HG03521 (cell line): ENCODE data around the gene MYLK4.
"Not testable (repeated sequence)": the region's sequence is repeated elsewhere in the genome, so short reads cannot be mapped to it uniquely, and the experiment has no call there.

Experiments
- ATAC-seq: cut with Tn5 transposase; IDR thresholded peaks from one replicate; pipeline ENCODE4 v1.9.1; 2021; ENCODE audit warnings: mild to moderate bottlenecking, moderate library complexity; ENCODE audit not compliant: unreplicated experiment

MYLK4 gene

DNA sequence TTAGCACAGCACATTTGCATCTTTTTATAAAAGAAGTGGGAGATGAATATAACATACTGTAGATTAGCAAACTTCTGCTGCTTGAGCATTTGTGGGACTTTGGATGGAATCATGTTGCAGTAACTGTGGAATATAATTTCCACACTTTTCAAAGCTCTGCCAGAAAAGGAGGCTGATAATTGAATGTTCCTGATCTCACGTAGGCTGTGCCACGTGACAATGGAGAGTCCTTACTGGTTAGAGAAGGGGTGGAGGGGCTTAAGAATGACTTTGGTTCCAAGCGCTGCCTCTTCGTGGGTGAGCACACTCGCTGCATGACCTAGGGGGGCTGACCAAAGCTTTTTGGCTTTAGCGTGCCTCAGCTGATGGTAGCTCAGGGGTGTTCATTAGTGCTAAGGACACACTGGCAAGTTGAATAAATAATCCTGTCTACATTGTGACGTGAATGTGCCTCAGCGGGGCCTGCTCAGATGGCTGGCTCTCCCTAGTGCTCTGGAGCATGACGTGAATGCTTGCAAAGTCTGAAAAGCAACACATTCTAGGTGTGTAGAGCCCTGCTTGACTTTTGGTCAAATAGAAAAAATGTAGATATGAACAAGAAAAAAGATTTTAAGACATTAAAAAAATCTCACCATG lies 29.5 kb upstream of the MYLK4 start:
- no peak for ATAC-seq

- ATAC-seq = no peak
Observed at GRCh38 chr6:2777249-2777648, 26.5 kb upstream of the MYLK4 start.

- no peak for ATAC-seq
Observed at GRCh38 chr6:2775003-2775402, 24.3 kb upstream of the MYLK4 start.

DNA sequence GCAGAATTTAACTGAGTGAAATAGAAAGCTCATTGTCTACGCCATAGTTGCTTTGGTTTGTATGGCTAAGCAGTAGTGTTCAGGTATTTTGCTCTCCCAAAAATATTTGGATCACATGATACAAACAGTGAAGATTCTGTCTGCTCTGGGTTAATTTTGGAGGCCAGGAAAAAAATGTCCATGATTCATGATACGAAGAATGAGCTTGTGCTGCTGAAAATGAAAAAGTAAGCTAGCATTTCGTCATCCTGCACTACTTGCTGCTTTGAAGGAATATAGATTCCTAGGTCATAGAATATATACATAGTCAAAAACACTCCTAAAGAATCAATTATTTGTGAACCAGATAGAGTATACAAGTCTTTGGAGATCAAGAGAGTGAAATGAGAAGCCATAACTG lies 22.7 kb upstream of the MYLK4 start:
- no peak for ATAC-seq

DNA sequence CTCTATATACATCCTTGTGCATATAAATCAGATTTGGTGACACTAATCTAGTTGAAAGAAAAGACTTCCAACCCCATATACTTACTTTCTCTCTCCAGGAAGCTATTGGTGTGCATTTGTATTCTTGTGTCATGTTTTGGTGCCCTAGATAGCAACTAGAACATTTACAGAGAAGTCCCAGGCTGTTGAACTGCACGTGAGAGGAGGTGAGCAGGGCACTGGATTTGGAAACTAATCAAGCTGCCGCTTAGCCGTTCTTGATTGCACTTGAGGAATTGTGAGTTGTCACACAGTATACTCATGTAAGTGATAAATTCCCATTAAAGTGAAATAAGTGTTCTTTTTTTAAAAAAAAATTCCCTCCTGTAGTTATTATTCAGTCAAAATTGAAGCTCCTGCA lies 22.1 kb upstream of the MYLK4 start:
- no peak for ATAC-seq

DNA sequence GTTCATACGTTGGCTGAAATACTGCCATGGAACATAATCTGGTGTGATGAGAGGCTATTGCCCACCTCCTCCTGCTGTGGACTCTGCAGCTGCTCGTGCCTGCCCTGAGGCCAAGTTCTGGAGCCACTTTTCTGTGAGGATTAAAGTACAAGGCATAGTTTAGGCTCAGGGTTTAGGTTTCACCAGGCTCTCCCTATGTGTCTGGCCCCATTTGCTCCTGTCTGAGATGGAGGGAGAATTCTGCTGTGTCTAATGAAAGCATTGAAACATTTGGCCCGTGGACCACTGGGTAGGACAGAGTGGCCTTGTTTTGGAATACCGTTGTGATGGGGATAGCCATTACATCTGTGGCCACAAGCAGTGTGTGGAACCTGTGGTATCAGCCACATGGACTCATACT lies 20.4 kb upstream of the MYLK4 start:
- ATAC-seq = no peak

DNA sequence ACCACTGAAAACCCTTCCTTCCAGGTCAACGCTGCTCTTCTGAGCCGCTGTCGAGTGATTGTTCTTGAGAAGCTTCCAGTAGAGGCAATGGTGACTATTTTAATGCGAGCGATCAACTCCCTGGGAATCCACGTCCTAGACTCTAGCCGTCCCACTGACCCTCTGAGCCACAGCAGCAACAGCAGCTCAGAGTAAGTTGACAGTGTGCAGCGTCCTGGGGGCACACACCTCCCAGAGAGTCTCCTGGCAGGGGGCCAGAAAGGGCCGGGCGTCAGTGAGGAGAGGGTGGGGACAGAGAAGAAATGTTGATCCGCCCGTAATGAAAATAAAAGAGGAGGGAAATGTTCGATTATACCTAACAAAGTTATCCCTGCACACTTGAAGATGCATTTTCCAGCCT lies 19.4 kb upstream of the MYLK4 start:
- ATAC-seq = no peak

DNA sequence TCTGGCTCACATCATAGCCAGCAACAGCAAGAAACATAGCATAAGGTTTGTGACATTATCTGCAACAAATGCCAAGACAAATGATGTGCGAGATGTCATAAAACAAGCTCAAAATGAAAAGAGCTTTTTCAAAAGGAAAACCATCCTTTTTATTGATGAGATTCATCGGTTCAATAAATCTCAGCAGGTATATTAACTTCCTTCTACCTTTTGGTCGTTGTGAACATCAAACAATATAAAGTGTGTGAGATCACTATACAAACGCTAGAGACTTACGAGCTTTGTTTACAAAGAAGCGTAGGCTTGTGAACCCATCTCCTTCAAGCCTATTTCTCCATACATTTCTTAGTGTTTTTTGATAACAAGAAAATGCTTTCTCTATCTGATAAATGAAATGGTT lies 18.0 kb upstream of the MYLK4 start:
- no peak for ATAC-seq

- ATAC-seq = no peak
Observed at GRCh38 chr6:2767657-2768524, 17.2 kb upstream of the MYLK4 start.

GRCh38 chr6:2766767-2767656 lies 16.3 kb upstream of the MYLK4 start:
- no peak for ATAC-seq

DNA sequence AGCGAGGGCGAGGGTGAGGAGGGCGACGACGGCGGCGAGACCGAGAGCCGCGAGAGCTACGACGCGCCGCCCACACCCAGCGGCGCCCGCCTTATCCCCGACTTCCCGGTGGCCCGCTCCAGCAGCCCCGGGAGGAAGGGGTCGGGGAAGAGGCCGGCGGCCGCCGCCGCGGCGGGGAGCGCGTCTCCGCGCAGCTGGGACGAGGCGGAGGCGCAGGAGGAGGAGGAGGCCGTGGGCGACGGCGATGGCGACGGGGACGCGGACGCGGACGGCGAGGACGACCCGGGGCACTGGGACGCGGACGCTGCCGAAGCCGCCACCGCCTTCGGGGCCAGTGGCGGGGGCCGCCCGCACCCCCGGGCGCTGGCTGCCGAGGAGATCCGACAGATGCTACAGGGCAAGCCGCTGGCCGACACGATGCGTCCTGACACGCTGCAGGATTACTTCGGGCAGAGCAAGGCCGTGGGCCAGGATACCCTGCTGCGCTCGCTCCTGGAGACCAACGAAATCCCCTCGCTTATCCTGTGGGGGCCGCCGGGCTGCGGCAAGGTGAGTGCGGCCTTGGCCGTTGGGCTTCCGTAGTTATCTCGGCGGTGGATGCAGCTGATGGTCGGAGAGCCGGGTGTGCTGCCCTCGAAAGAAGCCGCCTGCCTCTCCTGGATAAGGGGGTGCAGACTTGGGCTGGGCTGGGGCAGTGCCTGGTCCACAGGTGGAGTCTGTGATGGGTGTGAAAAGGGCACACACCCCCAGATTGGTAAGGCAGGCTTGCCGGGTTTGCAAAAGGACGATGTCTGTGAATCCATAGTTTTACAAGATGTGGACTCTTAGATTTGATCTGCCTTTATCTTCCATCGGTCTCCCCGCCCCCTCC lies 15.4 kb upstream of the MYLK4 start:
- ATAC-seq = peak; percentile 28

DNA sequence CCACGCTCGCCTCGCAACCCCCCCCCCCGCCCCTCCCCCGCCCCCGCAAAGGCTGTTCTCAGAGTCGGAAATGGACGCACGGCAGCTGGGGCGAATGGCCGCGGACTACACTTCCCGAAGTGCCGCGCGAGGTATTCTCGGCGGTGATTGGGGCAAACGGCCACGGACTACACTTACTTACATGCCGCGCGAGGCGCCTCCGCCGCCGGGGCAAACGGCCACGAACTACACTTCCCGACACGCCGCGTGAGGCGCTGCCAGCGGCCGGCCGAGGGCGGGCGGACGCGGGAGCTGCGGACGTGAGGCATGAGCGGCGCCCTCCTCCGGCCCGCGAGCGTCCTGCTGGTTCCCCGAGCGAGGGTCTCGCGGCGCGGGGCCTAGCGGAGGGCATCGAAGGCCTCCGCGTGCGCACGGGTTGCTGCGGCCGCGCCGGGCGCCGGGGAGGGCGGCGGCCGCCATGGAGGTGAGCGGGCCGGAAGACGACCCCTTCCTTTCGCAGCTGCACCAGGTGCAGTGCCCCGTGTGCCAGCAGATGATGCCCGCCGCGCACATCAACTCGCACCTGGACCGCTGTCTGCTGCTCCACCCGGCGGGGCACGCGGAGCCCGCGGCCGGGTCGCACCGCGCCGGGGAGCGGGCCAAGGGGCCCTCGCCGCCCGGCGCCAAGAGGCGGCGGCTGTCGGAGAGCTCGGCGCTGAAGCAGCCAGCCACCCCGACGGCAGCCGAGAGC lies 14.6 kb upstream of the MYLK4 start, which contains the start of gene WRNIP1:
Gene WRNIP1 (plus strand): TSS at position 228 of the 730 bp plus-strand sequence. CDS start 230 bp downstream, at position 458.
- ATAC-seq = peak; percentile 83

DNA sequence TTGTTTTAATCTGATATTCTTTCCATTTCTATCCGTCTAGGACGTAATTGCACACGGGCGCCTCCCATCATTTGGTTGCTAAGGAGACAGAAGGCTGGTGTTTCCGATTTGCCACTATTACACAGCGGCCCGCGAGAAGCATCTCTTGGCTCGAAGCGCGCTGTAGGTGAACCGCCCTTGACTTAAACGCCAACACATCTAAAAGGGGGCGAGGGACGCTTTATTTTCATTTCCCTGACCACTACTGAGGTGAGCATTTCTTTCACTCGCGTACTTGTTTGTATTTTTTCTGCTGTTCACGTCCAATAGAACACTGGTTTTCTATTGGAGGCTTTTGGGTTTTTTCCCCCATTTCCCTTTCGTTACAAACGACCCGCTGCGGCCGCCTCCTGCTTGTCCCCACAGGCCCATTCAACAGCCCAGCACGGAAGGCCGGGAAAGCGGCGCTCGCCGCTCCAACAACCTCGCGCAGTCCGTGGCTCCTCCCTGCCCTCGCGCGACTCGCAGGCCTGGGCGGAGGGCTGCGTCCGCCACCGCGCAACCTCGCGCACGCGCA lies 14.0 kb upstream of the MYLK4 start:
- ATAC-seq = peak; percentile 53

- no peak for ATAC-seq
Observed at GRCh38 chr6:2763876-2764540, 13.3 kb upstream of the MYLK4 start.

DNA sequence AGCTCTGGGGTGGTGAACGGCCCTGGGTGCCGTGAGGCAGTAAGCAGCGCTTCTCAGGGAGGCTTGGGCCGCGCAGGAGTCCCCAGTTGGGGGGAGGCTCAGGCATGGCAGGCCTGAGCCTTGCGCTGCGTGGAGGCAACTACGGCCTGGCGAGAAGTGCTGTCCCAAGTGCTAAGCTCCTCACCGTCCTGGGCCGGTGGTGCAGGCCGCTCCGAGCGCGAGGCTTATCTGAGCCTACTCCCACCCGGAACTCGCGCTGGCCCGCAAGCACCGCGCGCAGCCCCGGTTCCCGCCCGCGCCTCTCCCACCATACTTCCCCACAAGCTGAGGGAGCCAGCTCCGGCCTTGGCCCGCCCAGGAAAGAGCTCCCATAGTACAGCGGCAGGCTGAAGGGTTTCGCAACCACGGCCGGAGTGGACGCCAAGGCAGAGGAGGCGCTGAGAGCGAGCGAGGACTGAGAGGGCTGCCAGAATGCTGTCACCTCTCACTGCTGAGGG lies 12.7 kb upstream of the MYLK4 start:
- ATAC-seq = no peak

GRCh38 chr6:2762868-2763267 lies 12.1 kb upstream of the MYLK4 start:
- not testable (repeated sequence) for ATAC-seq

GRCh38 chr6:2760882-2761842 lies 10.4 kb upstream of the MYLK4 start:
- no peak for ATAC-seq

DNA sequence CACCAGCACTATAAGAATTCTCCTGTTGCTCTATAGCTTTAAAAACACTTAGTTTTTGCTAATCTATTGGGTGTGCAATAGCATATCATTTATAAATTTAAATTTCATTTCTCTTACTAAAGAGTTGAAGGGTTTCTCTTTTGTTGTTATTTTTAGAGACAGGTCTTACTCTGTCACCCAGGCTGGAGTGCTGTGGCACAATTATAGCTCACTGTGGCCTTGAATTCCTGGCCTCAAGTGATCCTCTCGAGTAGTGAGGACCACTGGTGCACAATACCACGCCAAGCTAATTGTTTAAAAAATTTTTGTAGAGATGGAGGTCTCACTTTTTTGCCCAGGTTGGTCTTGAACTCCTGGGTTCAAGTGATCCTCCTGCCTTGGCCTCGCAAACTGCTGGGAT lies 8.3 kb upstream of the MYLK4 start:
- ATAC-seq = no peak
